Measurements from ENCODE around the gene CACNG5.
A peak's percentile ranks its signal among the peaks of the same experiment; 100 is the strongest.
"Not testable (repeated sequence)": the region's sequence is repeated elsewhere in the genome, so short reads cannot be mapped to it uniquely, and the experiment has no call there.

The CACNG5 gene

DNA sequence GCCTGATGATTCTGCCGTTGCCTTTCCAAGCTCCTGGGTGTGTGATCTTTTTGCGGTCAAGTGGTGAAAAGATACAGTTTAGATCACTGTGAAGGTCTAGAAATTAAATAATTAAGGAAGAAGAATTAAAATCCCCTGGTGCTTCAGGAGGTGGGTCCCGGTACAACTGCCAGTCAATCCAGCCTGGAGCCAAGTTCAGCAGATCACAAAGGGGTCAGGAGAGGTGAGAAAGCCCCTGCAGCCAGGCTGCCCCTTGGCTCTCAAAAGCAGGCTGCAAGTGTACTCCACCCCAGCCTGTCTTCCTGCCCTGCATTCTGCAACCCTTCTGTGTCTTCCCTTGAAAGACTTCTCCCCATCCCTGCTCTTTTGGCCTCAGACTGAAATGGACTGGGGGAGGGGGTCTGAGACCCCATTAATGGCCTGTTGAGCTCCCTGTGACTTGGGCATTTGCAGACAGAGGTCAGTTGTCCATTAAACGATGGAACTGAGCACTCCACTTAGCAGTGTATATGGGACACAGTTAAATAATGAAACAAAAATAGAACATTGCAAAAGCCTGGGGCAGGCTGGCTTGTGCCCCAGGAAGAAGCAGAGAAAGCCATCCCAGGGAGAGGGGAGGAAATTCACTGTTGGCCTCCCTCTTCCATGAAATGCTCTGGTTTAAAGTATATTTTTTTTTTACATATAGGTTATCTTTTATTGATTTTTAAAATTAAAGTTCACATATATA lies 15.1 kb downstream of the CACNG5 start:
- no peak for DNase-seq

DNA sequence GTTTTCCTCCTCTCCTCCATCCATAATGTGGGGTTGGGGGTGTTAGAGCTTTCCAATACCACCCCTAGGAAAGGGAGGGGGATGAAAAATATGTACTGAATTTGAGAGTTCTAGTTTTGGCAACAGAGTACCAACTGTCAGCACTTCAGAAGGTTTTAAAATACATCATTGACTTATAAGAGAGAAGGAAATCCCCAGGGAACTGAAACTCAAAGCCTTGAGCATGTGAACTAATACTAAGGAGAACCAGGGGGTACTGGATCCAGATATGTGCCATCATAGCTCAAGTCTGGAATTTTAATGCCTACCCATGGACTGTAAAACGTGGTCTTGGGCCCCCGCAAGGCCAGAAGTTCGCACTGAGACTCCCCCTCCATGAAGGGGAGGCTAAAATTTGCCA lies 15.8 kb downstream of the CACNG5 start:
- DNase-seq = no peak

GRCh38 chr17:66855204-66855603 lies 20.3 kb downstream of the CACNG5 start:
- peak; percentile 6 for DNase-seq

GRCh38 chr17:66858226-66859083 lies 23.5 kb downstream of the CACNG5 start:
- no peak for DNase-seq

- DNase-seq = no peak
Measured at GRCh38 chr17:66859353-66859752, 24.4 kb downstream of the CACNG5 start.

DNA sequence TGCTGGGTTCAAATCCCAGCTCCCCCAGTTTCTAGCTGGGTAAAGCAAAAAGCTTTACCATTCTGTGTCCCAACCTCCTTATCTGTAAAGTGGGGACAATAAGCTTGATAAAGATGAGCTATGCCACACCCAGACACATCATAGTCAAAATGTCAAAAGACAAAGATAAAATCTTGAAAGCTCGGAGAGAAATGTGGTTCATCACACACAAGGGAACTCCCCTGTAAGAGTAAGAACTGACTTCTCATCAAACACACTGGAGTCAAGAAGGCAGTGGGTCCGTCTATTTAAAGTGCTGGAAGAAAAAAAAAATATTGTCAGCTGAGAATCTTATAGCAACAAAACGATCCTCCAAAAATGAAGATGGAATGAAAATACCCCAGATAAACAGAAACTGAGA lies 25.3 kb downstream of the CACNG5 start:
- DNase-seq = no peak

DNA sequence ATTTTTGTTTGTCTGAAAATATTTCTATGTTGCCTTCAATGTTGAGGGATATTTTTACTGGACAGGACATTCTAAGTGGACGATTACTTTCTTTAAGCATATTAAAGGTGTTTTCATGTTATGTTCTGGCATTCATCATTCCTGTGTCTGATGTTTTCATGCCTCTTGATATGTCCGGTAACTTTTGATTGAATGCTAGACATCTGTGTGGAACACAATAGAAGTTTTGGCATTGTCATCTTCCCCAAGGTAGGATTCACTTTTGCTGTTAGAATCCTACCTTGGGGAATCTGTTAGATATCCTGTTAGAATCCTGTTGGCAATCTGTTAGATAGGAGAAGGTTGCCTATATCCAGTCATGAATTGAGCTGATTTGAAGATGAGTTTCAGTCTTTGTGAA lies 28.9 kb downstream of the CACNG5 start:
- DNase-seq = no peak

DNA sequence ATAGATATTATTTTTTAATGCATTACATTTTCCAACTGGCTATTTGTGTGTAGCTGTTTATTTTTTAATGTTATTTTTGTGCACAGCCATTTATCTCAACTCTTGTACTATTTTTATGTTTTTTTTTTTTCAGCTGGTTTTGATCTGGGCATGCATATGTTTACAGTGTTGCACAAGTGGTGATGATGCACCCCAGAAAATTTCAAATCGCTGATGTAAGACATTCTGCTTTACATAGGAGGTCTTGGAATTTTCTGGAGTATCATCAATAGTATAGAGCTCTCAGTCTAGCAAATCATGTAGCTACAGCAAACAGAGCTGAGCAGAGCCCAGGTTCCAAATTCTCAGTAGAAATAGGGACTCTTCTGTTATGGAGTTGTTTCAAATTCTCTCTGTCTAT lies 30.2 kb downstream of the CACNG5 start:
- no peak for DNase-seq

DNA sequence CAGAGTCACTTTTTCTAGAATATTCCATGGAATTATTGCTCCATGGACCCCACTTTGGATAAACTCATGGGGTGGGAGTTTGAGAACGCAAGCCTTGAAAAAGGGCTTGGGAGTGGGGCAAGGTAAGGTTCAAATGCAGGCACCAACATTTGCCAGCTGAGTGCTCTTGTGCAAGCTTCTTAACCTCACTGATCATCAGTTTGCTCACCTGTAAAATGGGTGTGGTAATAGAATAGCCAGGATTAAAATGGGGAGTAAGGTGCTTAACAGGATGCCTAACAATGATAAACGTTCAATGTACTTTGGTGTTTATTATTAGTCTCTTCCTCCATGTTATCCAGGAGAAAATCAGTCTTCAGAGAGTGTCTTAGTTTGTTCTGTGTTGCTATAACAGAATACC lies 39.0 kb downstream of the CACNG5 start:
- DNase-seq = no peak

- DNase-seq = no peak
Measured at GRCh38 chr17:66884931-66885330, 50.0 kb downstream of the CACNG5 start.

GRCh38 chr17:66885417-66885816 lies 50.5 kb downstream of the CACNG5 start:
- DNase-seq = no peak

GRCh38 chr17:66889480-66890230 lies 54.7 kb downstream of the CACNG5 start:
- no peak for DNase-seq

- DNase-seq = no peak
Measured at GRCh38 chr17:66892246-66892645, 57.3 kb downstream of the CACNG5 start.

- DNase-seq = no peak
Measured at GRCh38 chr17:66893382-66893781, 58.5 kb downstream of the CACNG5 start.

GRCh38 chr17:66893863-66894262 lies 58.9 kb downstream of the CACNG5 start:
- no peak for DNase-seq

DNA sequence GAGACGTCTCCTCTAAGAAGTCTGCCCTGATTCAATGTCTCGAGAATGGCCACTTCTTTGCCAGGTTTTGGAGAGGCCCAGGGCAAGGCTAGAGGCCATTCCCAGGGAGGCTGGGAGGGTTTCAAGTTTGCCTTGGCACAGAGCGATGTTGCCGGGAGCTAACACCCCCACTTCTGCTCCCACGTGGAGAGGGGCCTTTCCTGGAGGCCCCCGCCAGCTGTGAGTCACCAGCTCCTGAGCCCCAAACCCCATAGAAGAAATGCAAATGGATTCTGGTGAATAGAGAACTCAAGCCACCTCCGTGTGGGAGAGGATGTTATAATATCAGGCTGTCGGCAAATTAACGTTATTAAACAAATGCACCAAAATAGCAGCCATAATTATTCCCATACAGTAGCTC lies 62.2 kb downstream of the CACNG5 start:
- no peak for DNase-seq

DNA sequence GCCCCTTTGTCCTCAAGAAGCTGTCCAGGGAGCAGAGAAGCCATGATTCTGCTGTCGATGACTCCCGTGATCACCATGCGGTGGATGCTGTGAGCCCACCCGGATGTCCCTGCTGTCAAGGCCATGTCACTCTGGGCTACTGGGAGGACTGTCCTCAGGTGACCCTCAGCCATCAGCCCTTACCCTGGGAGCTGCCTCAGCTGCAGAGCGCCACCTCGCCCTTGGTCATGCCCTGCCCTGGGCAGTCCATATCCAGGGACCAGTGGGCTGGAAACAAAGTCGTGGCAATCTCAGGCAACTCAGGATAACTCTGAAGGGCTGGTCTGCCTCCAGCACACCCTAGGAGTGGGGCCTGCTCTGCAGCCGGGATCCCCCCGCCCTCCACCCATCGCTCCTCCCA lies 63.6 kb downstream of the CACNG5 start:
- DNase-seq = no peak

DNA sequence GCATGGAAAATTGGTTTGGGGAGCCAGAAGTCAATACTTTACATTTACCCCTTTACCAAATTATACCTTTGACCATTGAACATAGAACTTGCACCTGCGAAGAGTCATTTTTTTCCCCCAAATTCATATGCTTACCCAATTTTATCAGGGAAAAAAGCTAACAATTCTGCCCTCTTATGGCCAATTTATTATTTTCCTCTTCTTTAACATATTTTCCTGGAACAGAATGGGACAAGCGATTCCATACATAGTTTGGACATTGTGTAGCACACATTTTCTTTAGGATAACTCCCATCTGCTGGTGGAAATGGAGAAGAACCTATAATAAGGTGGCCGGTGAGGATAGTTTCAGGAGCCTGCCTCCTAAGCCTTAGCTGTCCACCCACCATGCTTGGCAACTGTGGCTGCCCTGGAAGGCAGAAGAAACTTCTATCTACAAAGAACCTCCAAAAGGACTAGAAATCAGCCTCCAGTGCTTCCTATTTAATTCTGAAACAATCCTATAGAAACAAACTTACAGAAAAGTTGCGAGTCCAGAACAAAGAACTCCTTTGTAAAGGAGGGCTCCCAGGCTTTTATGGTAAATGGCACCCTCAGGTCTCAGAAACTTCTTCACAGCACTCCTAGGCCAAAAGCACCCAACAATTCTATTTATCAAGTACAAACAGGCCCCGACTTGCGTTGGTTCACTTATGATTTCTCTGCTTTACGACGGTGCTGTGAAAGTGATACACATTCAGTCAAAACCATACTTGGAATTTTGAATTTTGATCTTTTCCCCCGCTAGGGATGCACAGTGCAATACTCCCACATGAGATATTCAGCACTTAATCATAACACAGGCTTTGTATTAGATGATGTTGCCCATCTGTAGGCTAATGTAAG lies 65.5 kb downstream of the CACNG5 start:
- no peak for DNase-seq

DNA sequence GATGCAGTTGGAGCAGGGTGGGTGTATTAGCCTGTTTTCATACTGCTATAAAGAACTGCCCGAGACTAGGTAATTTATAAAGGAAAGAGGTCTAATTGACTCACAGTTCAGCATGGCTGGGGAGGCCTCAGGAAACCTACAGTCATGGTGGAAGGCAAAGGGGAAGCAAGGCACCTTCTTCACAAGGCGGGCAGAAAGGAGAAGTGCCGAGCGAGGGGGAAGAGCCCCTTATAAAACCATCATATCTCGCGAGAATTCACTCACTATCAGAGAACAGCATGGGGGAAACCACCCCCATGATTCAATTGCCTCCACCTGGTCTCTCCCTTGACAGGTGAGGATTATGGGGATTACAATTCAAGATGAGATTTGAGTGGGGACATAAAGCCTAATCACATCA lies 68.4 kb downstream of the CACNG5 start:
- not testable (repeated sequence) for DNase-seq

GRCh38 chr17:66903781-66904180 lies 68.9 kb downstream of the CACNG5 start:
- no peak for DNase-seq

GRCh38 chr17:66904760-66905624 lies 70.1 kb downstream of the CACNG5 start:
- DNase-seq = no peak
